Stimulated activated CD4-positive, alpha-beta T cell treated with anti-CD3 and anti-CD28 coated beads, Interleukin-12 subunit alpha, Interleukin-12 subunit beta, amount 100 ng/mL, for 48 hours (primary cell): Measurements from ENCODE around the gene LACTB.

Experiments
- DNase-seq, 3 donors: peaks; one replicate each; pipeline ENCODE4 v3.0.0-alpha.2; 2020; ENCODE audit warnings: low read depth in 2 of 3, low spot score in 1 of 3

LACTB gene

DNA sequence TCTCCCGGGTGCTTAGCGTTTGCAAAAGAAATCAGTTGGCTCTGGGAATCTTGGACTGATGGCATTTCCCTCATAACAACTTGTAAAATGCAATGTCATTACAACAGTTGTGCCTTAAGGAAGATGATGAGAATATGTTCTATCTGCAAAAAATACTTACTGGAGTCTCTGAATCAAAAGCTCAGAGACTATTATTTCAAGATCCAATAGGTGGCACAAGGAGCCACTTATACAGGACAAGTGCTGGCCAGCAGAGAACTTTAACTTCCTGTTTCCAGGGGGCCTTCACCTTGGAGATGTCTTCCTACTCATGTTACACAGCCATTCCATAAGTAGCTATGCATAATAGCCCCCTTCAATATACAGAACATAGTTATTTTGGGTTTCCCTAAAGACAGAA lies 44.6 kb downstream of the LACTB start:
- no peak for DNase-seq

DNA sequence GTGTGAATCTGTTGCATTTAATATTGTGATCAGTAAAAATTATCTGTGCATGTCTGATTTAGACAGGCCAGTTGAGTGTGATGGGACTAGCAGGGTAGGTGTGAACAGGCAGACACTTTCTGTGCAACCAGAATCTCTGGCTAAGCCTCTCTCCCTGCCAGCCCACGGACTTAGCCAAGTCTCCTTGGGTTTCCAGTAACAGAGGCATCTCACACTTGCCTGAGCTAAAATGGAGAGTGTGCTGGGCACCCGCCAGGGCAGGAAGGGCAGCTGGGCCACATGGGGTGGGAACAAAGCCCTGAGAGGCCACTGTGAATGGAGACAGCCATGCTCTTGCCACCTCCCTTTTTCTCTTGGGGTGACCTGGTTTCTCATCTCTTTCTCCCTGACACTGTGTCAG lies 48.1 kb downstream of the LACTB start:
- no peak for DNase-seq

DNA sequence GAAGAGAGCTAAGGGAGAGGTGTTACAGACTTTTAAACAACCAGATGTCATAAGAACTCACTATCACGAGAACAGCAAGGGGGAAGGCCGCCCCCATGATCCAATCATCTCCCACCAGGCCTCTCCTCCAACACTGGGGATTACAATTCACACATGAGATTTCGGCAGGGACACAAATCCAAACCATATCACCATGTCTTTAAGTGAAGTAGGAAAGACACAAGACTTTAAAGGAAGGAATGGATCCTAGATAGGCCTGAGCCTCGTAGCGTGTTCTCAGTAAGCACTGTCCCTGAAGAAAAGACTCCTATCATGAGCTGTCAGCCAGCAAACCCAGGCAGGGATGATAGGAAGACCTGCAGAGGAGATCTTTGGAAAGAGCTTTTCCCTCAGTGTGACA lies 50.7 kb downstream of the LACTB start:
- no peak for DNase-seq

DNA sequence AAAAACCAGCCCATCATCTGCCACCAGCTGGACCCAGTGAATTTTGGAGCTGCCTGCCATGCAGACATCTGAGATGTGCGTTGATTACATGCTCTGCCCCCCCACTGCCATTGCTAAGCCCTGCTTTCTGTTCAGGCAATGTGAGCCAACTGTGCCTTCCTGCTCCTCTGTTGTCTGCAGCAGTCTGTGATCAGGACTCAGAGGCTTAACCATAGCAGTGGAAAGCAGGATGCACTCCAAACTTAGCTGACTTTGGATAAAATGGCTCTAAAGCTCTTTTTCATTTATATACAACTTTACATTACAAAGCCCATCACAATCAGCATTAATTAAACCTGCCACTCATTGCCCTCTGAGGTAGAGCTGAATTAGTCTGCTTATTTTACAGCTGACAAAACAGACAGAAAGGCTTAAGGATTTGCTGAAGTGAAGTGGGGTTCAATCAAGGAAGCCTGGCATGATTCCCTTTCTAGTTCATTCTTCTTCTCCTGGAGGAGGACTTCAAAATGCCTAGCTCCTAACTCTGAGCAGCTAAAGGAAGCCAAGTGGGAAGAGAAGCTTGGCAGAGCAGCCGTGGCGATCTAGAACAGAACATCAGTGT lies 51.3 kb downstream of the LACTB start:
- no peak for DNase-seq

DNA sequence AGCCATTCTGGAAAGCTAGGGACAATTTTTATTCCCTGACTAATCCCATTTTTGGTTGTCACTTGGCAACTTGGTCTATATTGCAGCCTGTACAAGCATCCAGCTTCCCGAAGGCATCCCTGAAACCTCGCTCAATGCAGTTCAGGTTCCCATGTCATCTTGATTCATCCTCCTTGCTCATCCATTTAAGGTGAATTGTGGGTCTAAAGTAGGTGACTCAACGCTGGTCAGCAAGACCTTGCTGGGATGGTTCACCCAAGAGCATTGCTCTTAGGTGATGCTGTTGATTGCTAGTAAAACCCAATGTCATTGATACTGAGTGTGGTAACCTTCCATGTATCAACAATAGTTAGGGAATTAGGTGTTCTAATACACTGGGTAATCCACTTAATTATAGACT lies 54.6 kb downstream of the LACTB start:
- no peak for DNase-seq

DNA sequence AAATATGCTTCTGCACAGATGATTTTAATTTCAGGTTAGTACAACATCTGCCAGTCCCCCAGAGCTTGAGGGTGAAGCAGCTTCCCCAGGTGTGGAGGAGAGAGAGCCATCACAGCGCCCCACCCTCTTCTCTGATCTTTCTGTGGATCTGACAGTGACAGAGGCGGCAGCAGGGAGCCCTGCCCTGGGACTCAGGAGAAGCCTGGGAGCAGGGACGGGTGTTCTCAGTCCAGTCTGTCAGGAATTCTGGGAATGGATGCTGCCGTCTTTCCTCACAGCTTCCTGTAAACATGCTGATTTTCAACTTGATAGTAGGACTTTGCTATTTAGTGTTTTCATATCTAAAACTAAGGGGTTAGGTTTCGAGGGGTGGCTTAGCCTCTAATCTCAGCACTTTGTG lies 56.4 kb downstream of the LACTB start:
- no peak for DNase-seq

DNA sequence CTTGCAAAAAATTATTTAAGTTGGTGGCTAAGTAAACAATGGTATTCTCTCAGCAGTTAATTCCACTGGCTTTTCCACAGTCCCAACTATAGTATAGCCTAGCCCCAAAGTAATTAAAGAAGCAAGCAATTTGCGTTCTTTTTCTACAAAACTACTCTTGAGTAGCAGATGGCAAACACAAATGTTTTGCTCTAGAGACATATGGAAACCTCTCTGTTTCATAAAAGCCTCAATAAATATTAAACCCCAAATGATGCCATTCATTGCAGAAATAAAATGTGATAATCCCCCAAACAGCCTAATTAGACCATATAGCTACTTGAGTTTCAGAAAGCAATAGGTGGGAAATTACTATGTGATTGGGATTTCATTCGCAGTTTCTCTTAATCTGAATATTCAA lies 59.1 kb downstream of the LACTB start:
- no peak for DNase-seq

DNA sequence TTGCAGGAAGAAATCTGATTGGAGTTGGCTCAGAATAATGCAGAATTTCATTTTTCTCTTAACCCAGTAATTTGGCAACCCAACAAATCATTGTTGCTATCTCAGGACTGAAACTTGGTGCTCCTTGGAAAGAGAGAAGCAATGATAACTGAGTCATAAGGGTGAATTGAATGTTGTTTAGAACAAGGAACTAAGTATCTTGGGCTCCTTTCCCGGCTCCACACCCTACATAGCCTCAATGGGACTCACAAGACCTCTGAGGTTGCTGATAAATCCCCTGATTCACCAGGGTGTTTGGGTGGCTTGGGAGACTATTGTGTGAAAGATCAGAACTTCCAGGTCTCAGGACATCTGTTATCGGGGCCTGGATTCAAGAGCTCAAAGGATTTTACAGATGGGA lies 60.0 kb downstream of the LACTB start:
- no peak for DNase-seq

DNA sequence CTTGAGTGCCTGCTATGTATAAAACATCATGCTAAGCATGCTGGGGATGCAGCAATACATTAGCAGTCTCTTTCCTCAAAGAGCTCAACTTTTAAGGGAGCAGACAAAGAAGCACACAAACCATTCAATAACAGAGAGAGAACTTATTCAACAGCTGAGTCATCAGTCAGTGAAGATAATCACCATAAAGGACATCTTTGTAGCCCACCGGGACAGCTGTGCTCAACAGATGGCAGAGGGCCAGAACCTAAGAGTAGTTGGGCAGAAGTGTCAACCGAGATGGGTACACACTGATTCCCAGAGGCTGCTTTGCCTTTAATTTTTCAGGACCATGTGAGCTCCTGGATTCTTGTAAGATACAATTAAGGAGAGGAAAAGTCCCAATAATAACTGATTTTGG lies 63.5 kb downstream of the LACTB start:
- DNase-seq, result no peak

DNA sequence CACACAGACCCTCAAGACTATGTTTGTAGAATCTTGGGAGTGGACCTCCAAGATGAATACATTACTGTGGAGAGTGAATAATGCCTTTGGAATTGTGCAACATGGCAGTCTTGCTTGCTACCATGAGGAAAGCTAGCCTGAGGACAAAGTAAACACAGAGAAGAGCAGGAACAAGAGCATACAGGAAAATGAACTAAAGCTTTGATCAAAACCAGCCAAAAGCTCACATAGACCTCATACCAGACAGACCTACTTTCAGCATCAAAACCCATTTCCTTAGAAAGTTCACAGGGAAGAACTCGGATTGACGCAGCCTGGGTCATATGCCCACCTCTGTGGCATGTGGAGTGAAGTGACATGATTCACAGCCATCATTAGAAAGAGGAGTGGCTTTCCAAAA lies 64.4 kb downstream of the LACTB start:
- no peak for DNase-seq

DNA sequence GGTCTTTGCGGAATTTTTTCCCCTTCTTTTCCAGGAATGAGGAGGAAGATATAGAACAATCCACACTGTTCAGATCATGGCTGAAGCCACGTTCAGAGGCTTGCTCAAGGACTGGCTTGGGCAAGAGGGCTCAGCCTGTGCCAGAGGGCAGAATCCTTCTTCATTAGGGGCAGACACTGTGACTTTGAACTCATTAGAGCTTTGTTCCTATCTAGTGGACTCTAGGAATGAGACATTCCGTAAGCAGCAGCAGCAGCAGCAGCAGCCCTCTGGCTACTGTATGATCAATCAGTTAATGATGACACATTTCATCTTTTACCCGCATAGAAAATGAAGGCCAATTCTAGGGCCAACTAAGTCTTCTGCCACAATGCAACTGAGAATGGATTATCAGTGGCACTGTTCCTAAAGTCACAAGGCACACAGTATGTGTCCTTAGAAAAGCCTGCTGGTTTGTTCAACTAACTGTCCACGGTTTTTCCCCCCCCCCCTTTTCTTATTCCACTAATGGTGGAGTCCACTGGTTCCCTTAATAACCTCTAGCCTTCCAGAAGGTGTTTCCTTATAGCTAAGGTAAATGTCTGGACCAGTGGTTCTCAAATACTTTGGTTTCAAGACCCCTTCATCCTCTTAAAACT lies 66.0 kb downstream of the LACTB start:
- no peak for DNase-seq

DNA sequence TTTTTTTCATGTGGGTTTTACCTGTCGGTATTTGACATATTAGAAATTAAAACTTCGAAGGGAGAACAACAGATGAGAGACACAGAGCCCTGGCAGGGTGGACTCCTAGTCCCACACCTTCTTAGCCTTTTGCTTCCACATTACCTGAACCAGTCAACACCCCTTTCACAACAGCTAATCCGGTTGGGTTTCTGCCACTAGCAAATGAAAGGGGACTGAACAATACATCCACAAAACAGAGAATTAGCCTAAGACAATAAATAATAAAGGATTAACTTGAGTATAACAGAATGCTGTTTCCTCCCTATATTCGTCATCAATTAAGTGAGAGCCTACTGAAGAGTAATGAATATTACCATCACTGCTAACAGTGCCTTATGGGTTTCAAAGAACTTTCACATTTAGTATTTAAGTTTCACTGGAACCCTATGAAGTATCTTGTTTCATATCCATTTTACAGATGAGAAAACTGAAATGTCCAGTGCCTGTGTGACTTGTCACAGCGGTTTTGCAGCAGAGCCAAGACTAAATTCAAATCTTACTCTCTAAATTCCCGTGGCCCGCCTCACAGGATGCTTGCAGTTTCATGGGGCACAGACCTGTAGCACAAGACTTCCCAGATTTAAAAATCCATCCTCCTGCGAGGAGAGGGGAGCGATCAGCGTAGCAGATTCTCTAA lies 66.7 kb downstream of the LACTB start:
- no peak for DNase-seq

DNA sequence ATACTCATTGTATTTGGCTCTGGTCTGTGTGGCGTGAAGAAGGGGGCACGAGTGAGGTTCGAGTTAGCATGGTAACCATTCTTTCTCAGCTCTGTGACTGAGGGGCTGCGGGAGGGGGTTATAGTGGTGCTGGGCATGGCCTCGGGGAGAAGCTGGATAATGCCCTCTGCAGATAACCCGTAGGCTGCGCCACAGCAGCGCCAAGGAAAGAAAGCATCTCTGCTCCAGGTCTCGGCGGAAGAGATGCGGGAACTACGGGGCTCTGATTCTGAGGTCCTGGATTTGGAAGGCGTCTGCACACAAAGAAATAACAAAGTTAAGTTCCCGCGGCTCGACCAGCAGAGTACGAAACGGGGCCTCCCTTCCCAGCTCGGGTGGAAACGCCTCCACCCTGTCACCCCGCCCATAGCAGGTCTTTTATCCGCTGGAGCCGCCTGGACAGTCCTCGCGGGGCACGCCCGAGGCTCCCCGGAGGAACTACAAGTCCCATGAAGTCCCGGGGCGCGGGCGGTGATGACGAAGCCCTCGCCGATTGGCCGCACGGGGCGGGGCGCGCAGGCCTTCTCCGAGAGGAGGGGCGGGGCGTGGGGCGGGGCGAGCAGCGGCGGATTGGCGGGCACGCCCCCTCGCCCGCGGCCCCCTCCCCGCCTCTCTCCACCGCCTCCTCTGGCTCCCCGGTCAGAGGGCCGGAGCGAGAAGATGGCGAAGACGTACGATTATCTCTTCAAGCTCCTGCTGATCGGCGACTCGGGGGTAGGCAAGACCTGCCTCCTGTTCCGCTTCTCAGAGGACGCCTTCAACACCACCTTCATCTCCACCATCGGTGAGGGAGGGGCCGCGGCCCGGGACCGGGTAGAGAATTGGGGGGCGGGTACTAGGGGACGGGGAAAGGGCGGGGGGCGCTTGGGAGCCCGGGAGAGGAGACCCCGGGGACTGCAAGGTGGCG lies 67.5 kb downstream of the LACTB start, which contains the start of gene RAB8B:
TSS of gene RAB8B (plus strand) at position 681 of the 946 bp plus-strand sequence. CDS start at position 700, 19 bp downstream.
- peak; percentile 96 to 99 (median 98) for DNase-seq

DNA sequence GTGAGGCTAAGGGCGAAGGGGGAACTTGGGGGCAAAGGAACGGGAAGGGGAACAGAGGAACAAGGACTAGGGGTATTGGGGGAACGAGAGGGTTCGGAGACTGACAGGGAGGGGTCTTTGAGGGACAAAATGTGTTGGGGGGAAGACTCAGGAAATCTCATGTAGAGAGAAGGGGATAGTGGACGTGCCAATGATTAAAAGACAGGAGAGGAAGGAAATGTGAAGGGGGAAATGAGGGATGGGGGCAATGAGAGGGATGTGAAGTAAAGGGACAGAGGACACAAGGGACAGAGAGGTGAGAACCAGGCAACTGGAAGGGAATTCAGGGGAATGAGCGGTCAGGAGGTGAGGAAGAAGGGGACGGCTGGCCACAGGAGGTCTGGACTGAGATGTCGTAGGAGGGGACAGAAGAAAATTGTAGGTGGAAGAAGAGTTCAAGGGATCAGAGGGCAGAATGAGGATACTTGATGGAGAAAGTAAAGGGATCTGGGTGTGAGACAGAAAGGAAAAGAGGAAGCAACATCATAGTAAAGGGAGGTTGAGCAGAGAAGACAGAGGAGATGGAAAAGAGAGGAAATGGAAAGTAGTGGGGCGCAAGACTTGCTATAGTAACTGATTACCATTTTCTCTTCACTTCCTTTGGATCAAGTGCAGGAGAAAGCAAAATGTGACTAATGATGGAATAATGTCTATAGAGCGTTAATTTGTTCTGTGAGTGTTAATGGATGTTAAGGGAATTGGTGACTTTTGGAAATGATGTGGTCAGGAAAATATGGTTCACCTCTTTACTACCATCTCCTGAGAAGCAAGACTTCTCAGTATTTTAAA lies 68.5 kb downstream of the LACTB start:
- no peak for DNase-seq

DNA sequence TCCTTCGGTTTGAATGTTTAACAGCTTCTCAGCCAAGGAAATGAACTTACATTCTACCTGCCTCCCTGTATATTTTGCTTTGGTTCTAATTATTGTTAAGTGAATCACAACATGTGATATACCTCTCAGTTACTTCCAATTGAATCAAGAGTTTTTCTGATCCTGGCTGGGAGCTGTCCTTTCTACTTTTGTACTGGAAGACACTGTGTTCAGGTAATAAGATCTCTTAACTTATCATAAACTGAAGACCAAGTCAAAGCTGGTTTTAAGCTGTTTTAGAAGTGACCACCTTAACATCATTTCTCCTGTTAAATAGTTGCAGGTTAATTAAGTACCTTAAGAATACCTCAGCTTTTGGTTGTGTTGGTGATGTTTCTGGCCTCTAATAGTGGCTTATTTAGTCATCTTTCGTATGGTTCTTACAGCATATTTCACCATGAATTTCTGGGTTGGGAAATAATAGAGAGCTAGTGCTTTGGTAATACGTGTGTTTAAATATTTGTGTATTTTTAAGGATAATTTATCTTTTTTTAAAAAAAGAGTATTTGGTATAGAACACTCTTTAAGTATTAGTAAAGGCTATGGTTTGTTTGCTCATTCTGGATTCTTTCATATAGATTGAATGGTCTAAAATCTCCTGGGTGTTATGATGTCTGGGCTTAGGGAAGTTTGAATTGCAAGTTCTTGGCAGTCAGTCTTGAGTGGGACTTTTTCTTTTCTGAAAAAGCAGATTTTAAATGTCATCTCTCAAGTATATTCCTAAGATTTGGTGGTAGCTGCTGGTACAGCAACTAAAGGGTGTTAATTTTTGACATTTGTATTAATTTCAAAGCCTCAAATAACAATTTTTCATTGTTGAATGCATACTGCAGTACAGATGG lies 69.3 kb downstream of the LACTB start:
- DNase-seq, result no peak
